Naive thymus-derived CD4-positive, alpha-beta T cell (primary cell): ENCODE results near the gene DMPK. TPM values are rescaled to one million over a fixed set of nuclear protein-coding genes. Genes with fewer than 3 reads are reported as not detected.

Experiments used
- ATAC-seq: fragments of 150-1000 bp; cut with Tn5 transposase; 2 replicates; pipeline ENCODE4 v1.10.0; 2021; ENCODE audit warnings: mild to moderate bottlenecking, moderate library complexity
- CTCF ChIA-PET: fragments of 350-600 bp; sonication (Branson Sonifier 250); formaldehyde crosslinking; loops from one replicate; lab custom pipeline; 2021; ENCODE audit warnings: antibody characterized with exemption; lab: Charles Lee
- POLR2A ChIA-PET: fragments of 350-600 bp; sonication (Branson Sonifier 250); formaldehyde crosslinking; loops from one replicate; lab custom pipeline; 2021; ENCODE audit warnings: antibody characterized with exemption, inconsistent platforms; lab: Charles Lee
- DNase-seq, 9 donors: peaks; one replicate each; pipeline versions ENCODE4 v3.0.0 to v3.0.0-alpha.2; 2020 to 2022; ENCODE audit warnings: mixed read lengths in 1 of 9
- H3K27ac ChIP-seq: one replicate; pipeline ENCODE4 v1.7.0; 2013; ENCODE audit warnings: mild to moderate bottlenecking, low read depth, low read length, moderate library complexity
- H3K27me3 ChIP-seq, 2 donors: one replicate each; pipeline ENCODE4 v1.7.0; 2013; ENCODE audit warnings: low read length in 2 of 2, mild to moderate bottlenecking in 2 of 2, moderate library complexity in 2 of 2; ENCODE audit not compliant: control insufficient read depth in 2 of 2, insufficient read depth in 2 of 2
- H3K36me3 ChIP-seq, 3 experiments: 1 replicate in 2 of 3; 2 replicates in 1 of 3; pipeline ENCODE4 v1.7.0; 2013; ENCODE audit warnings: low read length in 3 of 3, mild to moderate bottlenecking in 3 of 3, moderate library complexity in 1 of 3; ENCODE audit not compliant: insufficient read depth in 3 of 3, control insufficient read depth in 2 of 3
- H3K4me1 ChIP-seq, 2 donors: one replicate each; pipeline ENCODE4 v1.7.0; 2013; ENCODE audit warnings: low read length in 2 of 2, mild to moderate bottlenecking in 2 of 2, moderate library complexity in 1 of 2; ENCODE audit not compliant: control insufficient read depth in 2 of 2, insufficient read depth in 2 of 2
- H3K4me3 ChIP-seq: 2 replicates; pipeline ENCODE4 v1.7.0; 2013; ENCODE audit warnings: mild to moderate bottlenecking, low read length
- H3K9me3 ChIP-seq, 3 experiments: 1 replicate in 2 of 3; 2 replicates in 1 of 3; pipeline ENCODE4 v1.7.0; 2013; ENCODE audit warnings: low read length in 3 of 3; ENCODE audit not compliant: control insufficient read depth in 2 of 3
- H3K27ac Mint-ChIP-seq, 9 donors: one replicate each; pipeline ENCODE4 v1.8.0; 2020 to 2022; ENCODE audit warnings: mixed read lengths in 9 of 9, mild to moderate bottlenecking in 8 of 9, moderate library complexity in 5 of 9, inconsistent platforms in 2 of 9
- H3K27me3 Mint-ChIP-seq, 5 donors: one replicate each; pipeline ENCODE4 v1.8.0; 2021 to 2022; ENCODE audit warnings: mixed read lengths in 5 of 5, mild to moderate bottlenecking in 1 of 5
- H3K36me3 Mint-ChIP-seq, 5 donors: one replicate each; pipeline ENCODE4 v1.8.0; 2020 to 2022; ENCODE audit warnings: mixed read lengths in 5 of 5, mild to moderate bottlenecking in 3 of 5, inconsistent platforms in 1 of 5
- H3K4me1 Mint-ChIP-seq, 7 donors: one replicate each; pipeline ENCODE4 v1.8.0; 2020 to 2022; ENCODE audit warnings: mixed read lengths in 7 of 7, mild to moderate bottlenecking in 3 of 7, inconsistent platforms in 1 of 7
- H3K4me3 Mint-ChIP-seq, 10 donors: one replicate each; pipeline ENCODE4 v1.8.0; 2020 to 2022; ENCODE audit warnings: mild to moderate bottlenecking in 10 of 10, mixed read lengths in 10 of 10, moderate library complexity in 6 of 10, inconsistent platforms in 2 of 10
- H3K9me3 Mint-ChIP-seq, 11 donors: one replicate each; pipeline ENCODE4 v1.8.0; 2020 to 2022; ENCODE audit warnings: mixed read lengths in 11 of 11, mild to moderate bottlenecking in 4 of 11, inconsistent platforms in 1 of 11, moderate library complexity in 1 of 11
- intact Hi-C, 2 donors: fragments of 100-400 bp; cut with micrococcal nuclease; formaldehyde crosslinking; loops; one replicate each; pipeline ENCODE4 v1.15.1; 2023
- polyA plus RNA-seq, 2 donors: library from polyadenylated mRNA; unstranded; fragments of 300-500 nt; fragmentation: Illumina TruSeq; gene quantifications; one replicate each; pipeline ENCODE4 v1.2.3, GENCODE V29; 2021
- total RNA-seq, 6 experiments: library from RNA in 5 of 6; stranded (reverse) in 5 of 6; gene quantifications; 1 replicate in 5 of 6; 2 replicates in 1 of 6; pipeline ENCODE4 v1.2.3 and lab custom pipeline; 2021 to 2026

DMPK gene
- total and polyA plus RNA-seq, 7 experiments from 2014 or later: 0.20 to 33.9 (median 22.9) TPM

DNA sequence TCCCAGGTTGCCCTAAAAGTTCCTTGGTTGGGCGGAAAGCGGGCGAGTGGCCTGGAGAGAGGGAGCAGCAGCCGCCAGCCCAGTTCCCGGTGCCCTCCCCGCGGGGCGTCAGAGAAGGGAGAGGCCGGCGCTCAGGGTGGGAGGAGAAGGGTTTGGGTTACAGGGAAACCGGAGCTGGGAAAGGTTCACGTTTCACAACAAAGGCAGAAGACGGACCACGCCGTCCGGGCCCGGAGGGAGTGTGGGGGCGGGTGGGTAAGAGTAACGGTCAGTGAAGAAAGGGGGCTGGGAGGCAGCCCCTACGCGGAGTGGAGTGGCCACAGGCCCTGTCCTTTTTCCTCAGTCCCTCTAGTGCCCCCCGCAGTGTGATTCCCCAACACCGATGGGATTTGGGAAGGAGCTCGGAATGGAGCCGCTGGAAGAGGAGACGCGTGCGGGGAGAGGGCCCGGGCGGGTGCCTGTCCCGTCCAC, 14.8 kb downstream of the DMPK start:
- Histone ChIP-seq H3K36me3 (no peaks in the 10 kb centered on the region), H3K4me1 (peaks cover 9 to 13% of the 10 kb centered on the region in 2 donors), H3K27me3 (no peaks in the 10 kb centered on the region), H3K9me3 (no peaks in the 10 kb centered on the region), H3K4me3 (no peak overlapping the region), H3K27ac (no peak overlapping the region)
- ATAC-seq: no peak
- CTCF ChIA-PET: interaction anchor here (0.6 to 4.8 kb wide), 3 partner anchors 32 to 1717 kb away, joined by 3 to 99 read pairs (median 6); partner anchors contain the start of gene KPTN
- intact Hi-C loops: loop anchor here in 1 of 2 donors (5.0 to 10.0 kb wide), 2 partner anchors 50 to 227 kb away; partner anchors contain the start of gene CCDC61
- Mint-ChIP-seq H3K4me3 (peak overlapping the region; percentile 10 to 92 (median 38)), H3K27me3 (peaks cover 0 to 35% (median 7%) of the 10 kb centered on the region in 5 donors), H3K9me3 (no peaks in the 10 kb centered on the region), H3K27ac (no peak overlapping the region), H3K36me3 (no peaks in the 10 kb centered on the region), H3K4me1 (peaks cover 0 to 16% (median 8%) of the 10 kb centered on the region in 7 donors)
- POLR2A ChIA-PET: interaction anchor here (1.1 to 1.5 kb wide), 2 partner anchors 23 to 36 kb away, joined by 3 to 4 read pairs; no protein-coding TSS in a partner anchor
- DNase-seq: no peak

DNA sequence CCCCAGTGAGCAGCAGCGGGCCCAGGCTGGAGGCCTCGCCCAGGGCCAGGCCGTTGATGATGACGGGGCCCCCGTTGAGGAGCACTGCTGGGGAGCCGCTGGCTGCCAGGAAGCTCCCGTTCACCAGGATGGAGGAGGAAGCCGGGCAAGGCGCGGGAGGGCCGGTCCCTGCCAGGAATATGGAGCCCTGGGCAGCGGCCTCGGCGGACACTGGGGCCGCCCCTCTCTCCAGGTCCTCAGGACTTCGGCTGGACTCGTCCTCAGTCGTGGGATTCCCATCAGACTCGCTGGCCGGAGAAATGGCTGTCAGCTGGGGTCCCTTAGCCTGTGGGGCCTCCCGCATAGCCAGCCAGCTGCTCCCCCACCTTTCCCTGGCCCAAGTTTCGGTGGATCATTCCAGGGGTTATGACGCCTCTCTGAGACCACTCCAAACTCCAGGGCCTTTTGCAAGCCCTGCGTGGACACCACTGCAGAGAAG, 15.4 kb downstream of the DMPK start:
- intact Hi-C loops: loop anchor here in 1 of 2 donors (5.0 to 10.0 kb wide), 2 partner anchors 50 to 228 kb away; partner anchors contain the start of gene CCDC61
- ChIA-PET CTCF (interaction anchor here (4.8 kb wide), 1 partner anchor 32 kb away, joined by 99 read pairs; no protein-coding TSS in a partner anchor), POLR2A (interaction anchor here (1.1 kb wide), 1 partner anchor 23 kb away, joined by 4 read pairs; no protein-coding TSS in a partner anchor)
- H3K4me1 Mint-ChIP-seq: peaks cover 0 to 13% (median 4%) of the 10 kb centered on the region in 7 donors
- H3K27ac ChIP-seq: no peak overlapping the region
- H3K27me3 Mint-ChIP-seq: peaks cover 0 to 33% (median 6%) of the 10 kb centered on the region in 5 donors
- no peak overlapping the region for H3K4me3 ChIP-seq
- H3K27ac Mint-ChIP-seq: no peak overlapping the region
- no peaks in the 10 kb centered on the region for H3K9me3 ChIP-seq
- H3K36me3 ChIP-seq: no peaks in the 10 kb centered on the region
- H3K27me3 ChIP-seq: no peaks in the 10 kb centered on the region
- H3K4me1 ChIP-seq: peaks cover 9 to 13% of the 10 kb centered on the region in 2 donors
- DNase-seq (no peak), ATAC-seq (no peak)
- peak overlapping the region in 9 of 10 donors; percentile 25 to 92 (median 33) for H3K4me3 Mint-ChIP-seq
- no peaks in the 10 kb centered on the region for H3K9me3 Mint-ChIP-seq
- no peaks in the 10 kb centered on the region for H3K36me3 Mint-ChIP-seq

DNA sequence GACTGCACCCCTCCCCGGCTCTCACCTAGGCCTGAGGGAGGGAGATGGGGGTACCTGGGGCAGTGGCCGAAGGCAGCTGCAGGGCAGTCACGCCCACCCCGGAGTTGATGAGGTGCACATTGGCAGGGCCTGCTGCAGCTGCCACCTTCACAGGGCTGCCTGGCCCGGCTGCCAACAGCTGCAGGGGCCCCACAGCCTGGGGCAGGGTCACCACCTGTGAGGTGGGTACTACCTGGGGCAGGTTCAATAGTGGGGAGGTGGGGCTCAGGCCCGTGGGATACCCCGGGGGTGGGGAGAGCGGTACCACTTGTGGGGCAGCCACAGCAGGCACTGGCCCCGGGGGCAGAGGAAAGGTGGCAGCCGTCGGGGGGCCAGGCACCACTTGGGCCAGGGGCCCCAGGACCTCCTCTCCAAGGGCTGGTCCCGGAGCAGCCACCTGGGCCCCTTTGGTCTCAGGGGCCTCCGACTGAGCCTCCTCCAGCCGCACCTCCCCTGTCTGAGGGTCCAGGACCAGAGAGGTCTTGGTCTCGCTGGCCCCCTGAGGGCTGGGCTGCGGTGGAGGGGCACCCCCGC, 15.9 kb downstream of the DMPK start:
- H3K36me3 Mint-ChIP-seq: no peaks in the 10 kb centered on the region
- ChIA-PET POLR2A (no interaction called here), CTCF (interaction anchor here (4.8 kb wide), 1 partner anchor 33 kb away, joined by 99 read pairs; no protein-coding TSS in a partner anchor)
- DNase-seq (no peak), ATAC-seq (no peak)
- intact Hi-C loops: loop anchor here in 1 of 2 donors (5.0 to 10.0 kb wide), 2 partner anchors 49 to 228 kb away; partner anchors contain the start of gene CCDC61
- Histone ChIP-seq H3K4me1 (peaks cover 9 to 13% of the 10 kb centered on the region in 2 donors), H3K4me3 (no peak overlapping the region), H3K27ac (no peak overlapping the region), H3K9me3 (no peaks in the 10 kb centered on the region), H3K36me3 (no peaks in the 10 kb centered on the region), H3K27me3 (no peaks in the 10 kb centered on the region)
- peak overlapping the region in 1 of 10 donors; percentile 92 for H3K4me3 Mint-ChIP-seq
- peaks cover 0 to 13% (median 4%) of the 10 kb centered on the region in 7 donors for H3K4me1 Mint-ChIP-seq
- H3K27me3 Mint-ChIP-seq: peaks cover 0 to 30% (median 6%) of the 10 kb centered on the region in 5 donors
- H3K9me3 Mint-ChIP-seq: no peaks in the 10 kb centered on the region
- H3K27ac Mint-ChIP-seq: no peak overlapping the region

DNA sequence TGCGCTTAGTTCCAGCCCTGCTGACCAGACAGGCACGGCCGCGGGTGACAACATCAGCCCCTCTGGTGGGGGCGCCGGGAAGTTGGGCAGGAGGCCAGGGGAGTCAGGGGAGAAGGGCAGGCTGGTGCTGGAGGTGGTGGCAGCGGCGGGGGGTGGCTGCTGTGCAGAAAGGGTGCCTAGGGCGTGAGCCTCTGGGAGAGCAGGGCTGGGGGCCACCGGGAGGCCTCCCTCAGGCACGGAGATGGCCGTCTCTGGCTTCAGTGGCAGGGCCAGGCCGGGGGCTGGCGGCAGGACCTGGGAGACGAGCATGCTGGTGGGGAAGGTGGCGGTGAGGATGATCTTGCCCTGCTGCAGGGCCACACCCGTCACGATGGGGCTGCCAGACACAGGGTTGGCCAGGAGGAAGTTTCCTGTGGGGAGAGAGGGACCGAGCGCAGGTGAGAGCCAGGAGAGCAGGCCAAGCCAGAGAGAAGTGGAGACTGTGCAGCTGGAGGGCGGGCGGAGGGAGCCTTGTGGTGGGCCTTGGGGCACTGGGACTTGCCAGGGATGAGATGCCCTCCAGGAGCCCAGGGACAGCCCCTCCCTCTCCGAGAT, 16.5 kb downstream of the DMPK start:
- intact Hi-C loops: loop anchor here in 1 of 2 donors (5.0 to 10.0 kb wide), 2 partner anchors 48 to 229 kb away; partner anchors contain the start of gene CCDC61
- CTCF ChIA-PET: no interaction called here
- H3K27ac ChIP-seq: no peak overlapping the region
- no peaks in the 10 kb centered on the region for H3K27me3 ChIP-seq
- DNase-seq (no peak), ATAC-seq (no peak)
- Mint-ChIP-seq H3K4me3 (peak overlapping the region in 1 of 10 donors; percentile 68), H3K4me1 (peaks cover 0 to 9% (median 4%) of the 10 kb centered on the region in 7 donors), H3K27ac (no peak overlapping the region), H3K36me3 (no peaks in the 10 kb centered on the region), H3K9me3 (no peaks in the 10 kb centered on the region), H3K27me3 (peaks cover 0 to 26% (median 6%) of the 10 kb centered on the region in 5 donors)
- peaks cover 8 to 9% of the 10 kb centered on the region in 2 donors for H3K4me1 ChIP-seq
- H3K9me3 ChIP-seq: no peaks in the 10 kb centered on the region
- POLR2A ChIA-PET: no interaction called here
- H3K36me3 ChIP-seq: no peaks in the 10 kb centered on the region
- H3K4me3 ChIP-seq: no peak overlapping the region

DNA sequence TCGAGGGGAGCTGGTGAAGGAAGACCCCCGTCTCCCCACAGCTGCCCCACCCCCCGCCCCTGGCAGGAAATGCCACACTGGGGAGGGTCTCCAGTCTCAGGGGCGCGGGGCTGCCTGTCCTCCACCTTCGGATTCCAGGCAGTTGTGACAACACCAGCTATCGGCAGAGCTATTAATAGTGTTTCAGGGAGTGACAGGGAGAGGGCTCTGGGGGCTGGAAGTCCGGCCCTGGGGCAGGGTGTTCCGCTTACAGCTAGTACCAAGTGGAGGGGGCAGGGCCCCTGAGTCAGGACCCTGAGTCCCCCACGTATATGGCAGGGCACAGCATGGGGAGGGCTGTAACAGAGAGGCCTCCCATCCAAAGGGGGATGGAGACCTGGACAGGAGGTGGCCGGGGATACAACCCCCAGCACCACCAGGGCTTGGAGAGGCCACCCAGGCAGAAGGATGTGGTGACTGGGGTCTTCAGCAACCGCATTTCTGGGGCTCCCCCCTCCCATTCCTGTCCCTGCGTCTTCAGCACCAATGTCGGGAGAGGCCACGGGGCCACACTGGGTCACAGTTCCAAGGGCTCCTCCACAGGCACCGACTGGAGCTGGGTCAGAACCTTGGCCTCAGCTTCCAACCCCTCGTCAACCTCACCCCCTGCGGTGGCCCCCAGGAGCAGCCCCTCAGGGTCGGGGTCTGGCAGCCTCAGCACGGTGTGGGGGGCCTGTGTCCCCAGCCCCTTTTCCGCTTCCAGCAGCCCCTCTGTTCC, 17.2 kb downstream of the DMPK start:
- Mint-ChIP-seq H3K4me3 (peak overlapping the region in 1 of 10 donors; percentile 51), H3K36me3 (no peaks in the 10 kb centered on the region), H3K27ac (no peak overlapping the region), H3K4me1 (peaks cover 0 to 7% (median 0%) of the 10 kb centered on the region in 7 donors), H3K9me3 (no peaks in the 10 kb centered on the region), H3K27me3 (peaks cover 0 to 26% (median 6%) of the 10 kb centered on the region in 5 donors)
- DNase-seq (no peak), ATAC-seq (no peak)
- ChIA-PET CTCF (no interaction called here), POLR2A (no interaction called here)
- Histone ChIP-seq H3K36me3 (no peaks in the 10 kb centered on the region), H3K27ac (no peak overlapping the region), H3K27me3 (no peaks in the 10 kb centered on the region), H3K9me3 (no peaks in the 10 kb centered on the region), H3K4me3 (no peak overlapping the region), H3K4me1 (peaks cover 5 to 9% of the 10 kb centered on the region in 2 donors)
- intact Hi-C loops: loop anchor here in 1 of 2 donors (5.0 to 10.0 kb wide), 2 partner anchors 48 to 230 kb away; partner anchors contain the start of gene CCDC61

DNA sequence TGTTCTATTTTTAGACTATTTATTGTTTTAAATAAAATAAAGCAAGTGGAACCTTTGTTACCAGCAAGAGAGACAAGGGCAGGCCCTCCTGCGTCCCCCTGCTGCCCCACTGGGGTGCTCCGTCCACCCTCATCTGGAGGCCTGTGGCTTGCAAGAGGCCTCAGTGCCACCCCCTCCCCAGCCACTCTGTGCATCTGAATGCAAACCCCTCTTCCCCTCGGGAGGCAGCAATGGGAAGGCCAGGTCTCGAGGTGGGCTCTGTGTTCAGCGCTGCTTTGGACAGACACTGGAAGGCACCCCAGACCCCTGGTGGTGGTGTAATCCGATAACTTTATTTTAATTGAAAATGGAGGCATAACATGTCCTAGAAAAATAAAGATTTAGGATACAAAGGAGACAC, 17.8 kb downstream of the DMPK start:
- Histone ChIP-seq H3K36me3 (no peaks in the 10 kb centered on the region), H3K4me1 (peaks cover 2 to 5% of the 10 kb centered on the region in 2 donors), H3K4me3 (no peak overlapping the region), H3K9me3 (no peaks in the 10 kb centered on the region), H3K27me3 (no peaks in the 10 kb centered on the region), H3K27ac (no peak overlapping the region)
- intact Hi-C loops: loop anchor here in 1 of 2 donors (10.0 kb wide), 1 partner anchor 230 kb away; the partner anchor contains the start of gene CCDC61
- H3K9me3 Mint-ChIP-seq: no peaks in the 10 kb centered on the region
- no peaks in the 10 kb centered on the region for H3K36me3 Mint-ChIP-seq
- H3K27me3 Mint-ChIP-seq: peaks cover 0 to 27% (median 6%) of the 10 kb centered on the region in 5 donors
- ChIA-PET CTCF (no interaction called here), POLR2A (no interaction called here)
- no peak overlapping the region for H3K27ac Mint-ChIP-seq
- peaks cover 0 to 4% (median 0%) of the 10 kb centered on the region in 7 donors for H3K4me1 Mint-ChIP-seq
- DNase-seq (no peak), ATAC-seq (no peak)
- H3K4me3 Mint-ChIP-seq: no peak overlapping the region
